ENCODE data around the gene ARHGEF4. TPM values are rescaled to one million over a fixed set of nuclear protein-coding genes. Genes with fewer than 3 reads are reported as not detected.

Gene ARHGEF4
- total RNA-seq, 1 experiment from 2014 or later = 26.6 TPM

DNA sequence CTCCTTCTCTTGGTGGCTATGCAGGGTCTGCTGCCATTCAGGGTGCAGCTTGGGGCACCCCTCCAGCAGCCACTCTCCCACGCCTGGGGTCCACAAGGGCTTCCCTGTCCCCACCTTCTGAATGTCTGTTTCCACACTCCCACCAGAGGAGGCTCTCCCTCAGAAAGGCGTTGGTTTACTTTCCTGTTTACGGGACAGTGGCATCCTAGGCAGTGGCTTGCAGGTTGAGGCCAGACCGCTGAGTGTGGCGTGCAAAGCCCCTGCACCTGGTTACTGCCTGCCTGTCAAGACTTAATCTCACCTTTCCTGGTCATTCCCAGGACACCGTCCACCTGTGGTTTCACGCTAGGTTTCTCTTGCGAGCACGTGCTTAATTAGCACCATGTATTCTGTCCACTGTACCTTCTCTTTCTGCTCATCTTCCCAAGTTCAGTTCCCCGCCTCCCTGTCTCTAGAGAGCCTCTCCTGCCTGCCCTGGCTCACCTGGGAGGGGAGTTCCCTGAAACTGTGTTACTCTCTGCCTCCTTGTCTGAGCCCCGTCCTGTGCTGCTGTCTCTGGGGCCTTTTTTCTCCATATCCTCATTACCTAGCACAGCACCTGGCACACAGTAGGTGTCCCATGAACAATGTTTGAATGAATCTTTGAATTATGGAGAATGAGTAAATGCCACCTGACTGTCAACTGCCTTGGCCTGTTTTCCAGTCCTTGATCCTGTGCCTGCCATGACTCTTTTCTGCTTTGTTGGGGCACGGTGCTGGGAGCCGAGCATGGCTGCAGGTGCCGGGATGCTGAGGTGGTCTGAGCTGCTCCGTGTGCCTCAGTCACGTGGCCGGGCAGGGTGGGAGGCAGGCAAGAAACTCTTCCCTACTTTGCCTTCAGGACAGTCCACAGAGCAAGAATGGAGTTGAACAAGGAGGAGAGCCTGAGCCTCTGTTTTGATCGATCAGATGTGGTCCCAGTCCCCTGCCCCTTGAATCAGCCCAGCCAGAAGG lies 56.4 kb downstream of the ARHGEF4 start (continued):
- TF ChIP-seq REST (IDR thresholded peaks at IDR 0.05; ENCODE audit: low read depth) = no peak
- no peak for TF ChIP-seq ZBTB33 (IDR thresholded peaks at IDR 0.05; ENCODE audit: extremely low read depth, insufficient replicate concordance, low read length)

GRCh38 chr2:130894326-130894942 lies 57.7 kb downstream of the ARHGEF4 start:
- Histone ChIP-seq H3K27me3 (ENCODE audit: insufficient read depth, low read length) (no peaks in the 10 kb centered on the region), H4K20me1 (ENCODE audit: insufficient read depth) (no peaks in the 10 kb centered on the region), H3K4me3 (replicated peaks in 1 of 2; ENCODE audit: low read depth in 1 of 2, low read length in 2 of 2) (no peak overlapping the region), H3K79me2 (ENCODE audit: insufficient read depth, low read length) (peaks cover 4% of the 10 kb centered on the region; the same call in 1 of the 2 replicates), H3K27ac (ENCODE audit: low read depth, low read length) (no peak overlapping the region), H2AFZ (ENCODE audit: low read depth, low read length, poor library complexity, severe bottlenecking) (no peak overlapping the region), H3K9ac (ENCODE audit: low read length) (no peak overlapping the region), H3K4me1 (ENCODE audit: control insufficient read depth in 1 of 2, insufficient read depth in 2 of 2, low read length in 2 of 2) (peaks cover 0 to 8% of the 10 kb centered on the region in 2 experiments; a peak in 1 of 4 replicates), H3K36me3 (ENCODE audit: control insufficient read depth in 1 of 2, insufficient read depth in 2 of 2, low read length in 2 of 2) (no peaks in the 10 kb centered on the region), H3K4me2 (ENCODE audit: low read length) (no peak overlapping the region), H3K9me3 (ENCODE audit: control insufficient read depth in 1 of 2, insufficient read depth in 1 of 2, low read depth in 1 of 2, low read length in 2 of 2) (no peaks in the 10 kb centered on the region), H3K9me2 (ENCODE audit: insufficient read depth) (no peaks in the 10 kb centered on the region)
- ChIA-PET RAD21 (ENCODE audit: low non-redundant PET in 1 of 2, low total read pairs in 2 of 2, uncharacterized antibody in 2 of 2, unreplicated experiment in 2 of 2) (no interaction called here), POLR2A (no interaction called here), CTCF (no interaction called here)
- TF ChIP-seq ELF1 (IDR thresholded peaks at IDR 0.05; ENCODE audit: borderline replicate concordance, low read depth) (no peak), POLR2AphosphoS5 (IDR thresholded peaks at IDR 0.05; ENCODE audit: low read depth, low read length) (no peak), ZBTB33 (IDR thresholded peaks at IDR 0.05; ENCODE audit: extremely low read depth, insufficient replicate concordance, low read length) (no peak), TCF7L2 (IDR thresholded peaks at IDR 0.05; ENCODE audit: borderline replicate concordance, extremely low read depth, insufficient read depth, insufficient read length) (no peak), EGR1 (IDR thresholded peaks at IDR 0.05; ENCODE audit: low read depth) (no peak)
- DNase-seq (ENCODE audit: low read depth, low spot score) (no peak), ATAC-seq (no peak; the same call in 1 of the 2 replicates)
- BruUV-seq (replicated peaks) = no TSS peak
- intact Hi-C loops (cut with micrococcal nuclease) = no loop called here

All from HCT116 (cell line).